Sigmoid colon (tissue), 4 donors: ENCODE measurements around the gene MRTFB.

Source experiments
- POLR2A ChIP-seq, 2 donors: fragments of 450-650 bp; IDR thresholded peaks; one replicate each; pipeline ENCODE4 v1.6.1; 2016; ENCODE audit warnings: antibody characterized with exemption in 2 of 2, mild to moderate bottlenecking in 2 of 2, moderate library complexity in 2 of 2
- POLR2AphosphoS5 ChIP-seq, 4 donors: sonication (generic); formaldehyde crosslinking; IDR thresholded peaks; one replicate each; pipeline ENCODE4 v1.6.1; 2017; ENCODE audit warnings: antibody characterized with exemption in 4 of 4

GRCh38 chr16:14241631-14242030, 170.5 kb downstream of the MRTFB start:
- TF ChIP-seq POLR2AphosphoS5 (IDR thresholded peaks at IDR 0.05) (no peak), POLR2A (IDR thresholded peaks at IDR 0.05) (no peak)
